DMS79 (cell line): ENCODE data around the gene KDM4C.
"Not testable (repeated sequence)": the region's sequence is repeated elsewhere in the genome, so short reads cannot be mapped to it uniquely, and the experiment has no call there.

ENCODE experiments used
- DNase-seq: peaks from one replicate; lab custom pipeline; 2025; lab: John Stamatoyannopoulos, UW

The KDM4C gene

DNA sequence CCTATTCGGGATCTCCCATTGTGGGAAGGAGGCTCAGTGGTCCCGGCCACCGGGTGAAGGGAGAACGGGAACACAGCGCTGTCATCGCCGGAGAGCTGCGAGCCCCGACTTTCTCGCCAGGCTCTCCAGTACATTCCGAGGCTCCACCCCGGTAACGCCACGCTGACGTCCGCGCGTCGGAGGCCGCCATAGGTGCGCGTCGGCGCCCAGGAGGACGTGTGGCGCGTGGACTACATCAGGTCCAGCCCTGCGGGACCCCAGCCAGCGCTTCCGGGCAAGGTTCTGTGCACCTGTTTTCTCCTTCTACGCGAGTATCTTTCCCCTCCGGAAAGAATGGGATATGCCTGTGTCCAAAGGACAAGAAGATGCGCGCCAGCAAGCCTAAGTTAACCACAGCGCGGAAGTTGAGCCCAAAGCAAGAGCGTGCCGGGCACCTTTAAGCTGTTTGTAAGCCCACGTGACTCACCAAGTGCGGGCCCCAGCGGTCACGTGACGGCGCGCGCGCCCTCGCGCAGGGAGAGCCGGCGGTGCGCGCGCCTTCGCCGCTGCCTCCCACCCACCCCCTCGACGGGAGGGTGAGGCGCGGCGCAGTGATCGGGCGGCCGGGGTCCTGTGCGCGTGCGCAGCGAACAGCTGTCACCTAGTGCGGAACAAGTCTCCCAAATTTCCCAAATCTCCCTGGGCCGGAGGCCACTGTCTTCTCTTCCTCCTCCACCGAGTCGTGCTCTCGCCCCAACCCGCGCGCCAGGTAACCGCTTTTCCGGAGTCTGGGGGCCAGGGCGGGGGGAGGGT, at the start of gene KDM4C:
Gene KDM4C, plus strand, starts transcription at position 518 of the 792 bp plus-strand sequence. CDS start 35,016 bp downstream, outside the sequence.
- peak; percentile 91 for DNase-seq

DNA sequence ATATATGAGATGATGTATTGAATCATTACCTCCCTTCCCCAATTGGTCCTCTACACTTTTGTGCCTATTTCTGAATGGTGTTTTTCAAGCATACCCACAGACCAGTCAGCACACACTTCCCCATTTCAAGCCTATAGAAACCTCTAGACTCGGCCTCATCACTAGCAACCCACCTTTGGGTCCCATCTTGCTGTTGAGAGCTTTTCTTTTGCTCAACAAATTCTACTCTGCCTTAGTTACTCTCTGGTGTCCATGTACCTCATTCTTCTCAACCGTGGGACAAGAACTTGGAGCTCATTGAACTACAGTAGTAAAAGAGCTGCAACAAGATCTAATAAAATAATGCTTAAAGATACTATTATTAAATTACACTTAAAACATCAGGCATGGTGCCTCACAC, 49.0 kb upstream of the KDM4C start:
- DNase-seq, result no peak

DNA sequence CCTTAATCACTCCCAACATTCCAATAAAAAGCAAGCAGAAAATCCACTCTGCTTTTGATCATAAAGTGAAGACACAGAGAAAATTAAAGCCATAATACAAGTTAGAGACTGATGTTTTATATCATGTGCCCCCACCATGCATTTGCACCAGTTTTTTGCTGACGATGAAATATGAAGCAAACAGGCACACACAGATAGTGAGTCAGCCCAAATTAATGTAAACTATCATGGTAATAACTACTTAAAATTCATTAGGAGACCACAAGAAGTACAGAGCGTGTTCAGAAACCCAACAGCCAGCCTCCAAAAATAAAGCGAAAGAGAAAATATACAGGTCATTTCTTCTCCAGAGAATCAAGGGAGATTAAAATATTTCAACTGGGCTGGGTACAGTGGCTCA, 46.4 kb upstream of the KDM4C start:
- no peak for DNase-seq

DNA sequence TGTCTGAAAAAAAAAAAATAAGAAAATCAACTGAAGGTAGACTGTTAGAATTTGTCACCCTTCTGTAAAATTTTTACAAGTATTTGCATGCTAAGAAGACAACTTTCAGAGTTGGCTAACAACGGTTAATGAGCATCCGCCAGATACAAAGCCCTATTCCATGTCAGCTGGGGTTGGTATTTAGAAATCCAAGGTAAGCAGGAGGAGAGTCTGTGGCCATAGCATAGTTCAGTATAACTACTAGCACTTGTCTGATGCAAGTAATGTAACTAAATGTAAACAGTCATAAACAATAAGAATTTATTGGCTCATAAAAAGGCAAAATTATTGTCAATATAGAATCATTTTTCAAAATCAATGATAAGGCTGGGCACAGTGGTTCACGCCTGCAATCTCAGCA, 45.7 kb upstream of the KDM4C start:
- DNase-seq, result no peak

DNA sequence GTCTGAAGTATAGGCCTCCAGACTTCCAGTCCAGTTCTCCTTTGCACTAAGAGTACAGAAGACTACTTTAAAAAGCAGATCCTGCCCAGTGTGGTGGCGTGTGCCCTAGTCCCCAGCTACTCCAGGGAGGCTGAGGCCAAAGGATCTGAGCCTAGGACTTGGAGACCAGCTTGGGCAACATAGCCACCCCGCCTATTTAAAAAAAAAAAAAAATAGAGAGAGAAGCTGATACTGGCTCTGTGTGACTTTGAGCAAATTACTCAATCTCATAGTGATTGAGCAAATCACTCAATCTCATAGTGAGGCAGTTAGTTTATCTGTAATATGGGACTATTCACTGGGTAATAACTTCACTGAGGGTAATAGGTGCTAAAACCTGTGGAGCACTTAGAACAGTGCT, 43.6 kb upstream of the KDM4C start:
- DNase-seq, result no peak

DNA sequence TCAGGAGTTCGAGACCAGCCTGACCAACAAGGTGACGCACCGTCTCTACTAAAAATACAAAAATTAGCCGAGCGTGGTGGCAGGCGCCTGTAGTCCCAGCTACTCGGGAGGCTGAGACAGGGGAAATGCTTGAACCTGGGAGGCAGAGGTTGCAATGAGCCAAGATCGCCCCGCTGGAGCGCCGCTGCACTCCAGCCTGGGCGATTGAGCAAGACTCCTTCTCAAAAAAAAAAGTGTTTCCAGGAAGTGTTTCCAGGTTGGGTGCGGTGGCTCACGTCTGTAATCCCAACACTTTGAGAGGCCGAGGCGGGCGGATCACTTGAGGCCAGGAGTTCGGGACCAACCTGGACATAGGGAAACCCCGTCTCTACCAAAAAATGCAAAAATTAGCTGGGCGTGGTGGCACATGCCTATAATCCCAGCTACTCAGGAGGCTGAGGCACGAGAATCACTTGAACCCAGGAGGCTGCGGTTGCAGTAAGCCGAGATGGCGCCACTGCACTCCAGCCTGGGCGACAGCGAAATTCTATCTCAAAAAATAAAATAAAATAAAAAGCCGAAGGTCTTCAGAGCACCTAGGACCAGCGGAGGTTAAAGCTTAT, 42.5 kb upstream of the KDM4C start:
- DNase-seq, result not testable (repeated sequence)

DNA sequence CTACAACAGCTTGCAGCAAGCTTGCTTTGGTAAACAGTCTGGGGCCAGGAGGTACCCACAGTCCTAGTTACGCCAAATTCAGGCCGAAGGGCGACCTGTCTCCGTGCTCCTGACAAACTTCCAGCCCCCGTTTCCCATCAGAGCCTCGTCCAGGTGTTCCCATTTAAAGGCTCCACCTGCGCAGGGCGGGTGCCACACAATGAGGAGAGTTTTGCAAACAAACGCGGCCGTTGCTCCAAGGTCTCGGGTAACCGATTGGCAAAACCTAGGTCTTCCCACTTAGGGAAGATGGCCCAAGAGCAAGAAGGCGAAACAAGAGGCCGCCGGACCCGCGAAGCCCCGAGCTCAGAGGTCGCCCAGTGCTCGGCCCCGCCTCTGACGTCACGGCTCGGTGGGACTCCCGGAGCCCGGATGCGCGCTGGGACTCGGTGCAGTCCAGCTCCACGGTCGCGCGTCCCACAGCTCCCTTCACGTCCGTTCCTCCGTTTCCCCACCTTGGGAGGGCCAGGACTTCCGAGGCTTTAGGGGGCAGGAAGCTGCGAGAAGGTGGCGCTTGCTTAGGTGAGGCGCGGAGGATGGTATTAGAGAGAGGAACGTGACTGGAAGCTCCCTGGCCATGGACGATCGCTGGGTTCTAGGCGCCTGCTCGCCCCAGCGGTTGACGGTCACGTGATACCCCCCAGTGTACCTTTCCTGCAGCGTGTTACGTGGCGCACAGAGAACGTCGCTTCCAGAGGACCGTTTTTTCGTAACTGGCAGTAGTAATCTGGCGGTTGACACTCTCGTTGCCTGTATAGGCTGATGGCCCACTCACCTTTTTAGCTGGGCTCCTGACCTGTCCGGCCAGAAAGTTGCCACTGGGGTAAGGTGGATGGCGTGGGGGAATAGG, 41.8 kb upstream of the KDM4C start:
- peak; percentile 74 for DNase-seq

DNA sequence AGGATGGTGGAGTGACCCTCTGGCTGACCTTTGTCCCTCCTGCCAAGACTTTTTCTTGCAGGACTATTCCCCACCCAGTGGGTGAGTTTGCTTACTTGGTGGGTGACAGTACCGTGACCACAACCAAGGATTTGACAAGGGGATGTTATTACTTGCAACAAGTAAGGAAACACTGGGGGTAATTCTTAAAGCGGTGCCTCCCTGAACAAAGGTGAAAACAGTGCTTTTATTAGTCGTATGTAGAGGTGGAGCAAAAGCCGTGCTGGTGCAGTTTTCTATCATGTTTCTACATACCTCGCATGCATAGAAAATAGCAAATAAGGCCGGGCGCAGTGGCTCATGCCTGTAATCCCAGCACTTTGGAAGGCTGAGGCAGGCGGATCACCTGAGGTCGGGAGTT, 41.0 kb upstream of the KDM4C start:
- no peak for DNase-seq

DNA sequence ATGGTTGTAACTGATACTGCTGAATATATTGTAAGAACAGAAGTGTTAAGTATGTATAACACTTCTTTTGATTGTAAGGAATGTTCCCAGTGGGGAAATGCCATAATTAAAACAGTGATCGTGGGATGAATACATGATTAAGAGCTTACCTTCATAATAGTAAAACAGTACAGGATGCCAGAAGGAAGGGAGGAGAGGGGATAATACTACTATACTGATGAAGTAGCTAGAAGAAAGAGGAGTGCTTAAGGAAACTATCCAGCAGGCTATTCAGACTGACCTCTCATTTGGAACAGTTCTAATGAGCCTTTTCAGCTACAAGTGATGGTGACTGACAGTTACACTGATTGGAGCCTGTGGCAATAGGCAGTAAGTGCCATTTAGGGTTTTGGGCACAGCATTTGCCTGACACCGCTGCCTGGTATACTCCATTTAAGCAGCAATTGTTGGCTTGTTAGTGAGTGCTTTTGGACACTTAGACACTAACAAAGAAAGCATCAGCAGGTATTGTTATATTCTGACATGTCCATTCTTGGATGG, 33.8 kb upstream of the KDM4C start:
- DNase-seq, result no peak

DNA sequence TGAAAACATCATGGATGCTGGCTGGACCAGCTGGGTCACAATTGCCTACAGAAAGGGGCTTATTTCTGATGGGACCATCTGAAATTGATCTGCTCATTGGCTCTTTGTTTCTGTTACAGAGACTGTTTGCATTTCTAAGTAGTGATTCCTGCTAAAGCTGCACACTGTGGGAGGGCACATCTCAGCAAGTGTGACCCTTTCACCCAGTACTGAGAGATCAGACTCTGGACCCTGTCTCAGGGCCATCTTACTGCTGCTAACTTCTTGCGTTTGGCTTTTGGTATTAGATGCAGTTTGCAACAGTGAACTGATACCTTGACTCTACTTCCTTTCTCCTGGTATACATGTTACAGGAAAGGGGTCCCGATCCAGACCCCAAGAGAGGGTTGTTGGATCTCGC, 24.5 kb upstream of the KDM4C start:
- no peak for DNase-seq

DNA sequence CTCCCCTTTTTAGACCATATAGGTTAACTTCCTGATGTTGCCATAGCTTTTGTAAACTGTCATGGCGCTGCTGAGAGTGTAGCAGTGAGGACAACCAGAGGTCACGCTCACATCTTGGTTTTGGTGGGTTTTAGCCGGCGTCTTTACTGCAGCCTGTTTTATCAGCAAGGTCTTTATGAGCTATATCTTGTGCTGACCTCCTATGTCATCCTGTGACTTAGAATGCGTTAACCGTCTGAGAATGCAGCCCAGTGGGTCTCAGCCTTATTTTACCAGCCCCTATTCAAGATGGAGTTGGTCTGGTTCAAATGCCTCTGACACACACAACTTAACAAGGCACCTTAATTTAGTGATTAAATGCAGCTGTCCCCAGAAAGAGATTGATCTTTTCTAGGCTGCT, 23.9 kb upstream of the KDM4C start:
- no peak for DNase-seq

DNA sequence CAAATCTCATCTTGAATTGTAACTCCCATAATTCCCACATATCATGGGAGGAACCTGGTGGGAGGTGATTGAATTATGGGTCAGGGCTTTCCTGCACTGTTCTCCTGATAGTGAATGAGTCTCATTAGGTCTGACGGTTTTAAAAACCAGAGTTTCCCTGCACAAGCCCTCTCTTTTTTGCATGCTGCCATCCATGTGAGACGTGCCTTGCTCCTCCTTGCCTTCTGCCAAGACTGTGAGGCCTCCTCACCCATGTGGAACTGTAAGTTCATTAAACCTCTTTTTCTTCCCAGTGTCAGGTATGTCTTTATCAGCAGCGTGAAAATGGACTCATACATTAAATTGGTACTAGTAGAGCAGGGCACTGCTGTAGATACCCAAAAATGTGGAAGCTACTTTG, 22.4 kb upstream of the KDM4C start:
- DNase-seq, result no peak

DNA sequence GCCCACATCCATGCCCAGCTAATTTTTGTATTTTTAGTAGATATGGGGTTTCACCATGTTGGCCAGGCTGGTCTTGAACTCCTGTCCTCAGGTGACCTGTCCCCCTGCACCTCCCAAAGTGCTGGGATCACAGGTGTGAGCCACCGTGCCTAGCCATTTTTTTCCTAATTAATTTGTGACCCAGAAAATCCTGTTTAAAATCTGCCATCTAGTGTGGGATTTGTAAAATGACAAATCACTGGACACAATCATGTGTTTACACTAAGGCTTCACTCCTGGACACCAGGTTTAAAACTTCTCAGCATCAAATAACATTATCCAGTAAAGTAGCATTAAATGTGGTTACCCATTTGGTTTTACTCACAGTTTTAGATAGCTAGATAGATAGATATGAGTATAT, 18.6 kb upstream of the KDM4C start:
- no peak for DNase-seq

DNA sequence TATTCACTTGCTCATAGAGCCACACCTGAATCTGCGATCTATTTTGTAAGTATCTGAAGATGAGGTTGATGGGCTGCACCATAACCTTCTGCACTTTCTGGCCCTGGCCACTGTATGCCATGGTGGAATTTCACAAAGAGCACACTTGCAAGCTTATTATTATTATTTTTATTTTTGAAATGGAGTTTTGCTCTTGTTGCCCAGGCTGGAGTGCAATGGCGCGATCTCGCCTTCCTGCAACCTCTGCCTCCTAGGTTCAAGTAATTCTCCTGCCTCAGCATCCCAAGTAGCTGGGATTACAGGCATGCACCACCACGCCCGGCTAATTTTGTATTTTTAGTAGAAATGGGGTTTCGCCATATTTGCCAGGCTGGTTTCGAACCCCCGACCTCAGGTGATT, 8.9 kb upstream of the KDM4C start:
- DNase-seq, result not testable (repeated sequence)

DNA sequence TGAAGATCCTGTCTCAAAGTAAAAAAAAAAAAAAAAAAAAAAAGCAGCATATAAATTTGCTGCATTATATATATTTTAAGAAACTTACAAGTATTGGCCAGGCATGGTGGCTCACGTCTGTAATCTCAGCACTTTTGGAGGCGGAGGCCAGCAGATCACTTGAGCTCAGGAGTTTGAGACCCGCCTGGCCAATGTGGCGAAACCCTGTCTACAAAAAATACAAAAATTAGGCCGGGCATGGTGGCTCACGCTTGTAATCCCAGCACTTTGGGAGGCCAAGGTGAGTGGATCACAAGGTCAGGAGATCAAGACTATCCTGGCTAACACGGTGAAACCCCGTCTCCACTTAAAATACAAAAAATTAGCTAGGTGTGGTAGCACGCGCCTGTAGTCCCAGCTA, 2.9 kb upstream of the KDM4C start:
- not testable (repeated sequence) for DNase-seq

DNA sequence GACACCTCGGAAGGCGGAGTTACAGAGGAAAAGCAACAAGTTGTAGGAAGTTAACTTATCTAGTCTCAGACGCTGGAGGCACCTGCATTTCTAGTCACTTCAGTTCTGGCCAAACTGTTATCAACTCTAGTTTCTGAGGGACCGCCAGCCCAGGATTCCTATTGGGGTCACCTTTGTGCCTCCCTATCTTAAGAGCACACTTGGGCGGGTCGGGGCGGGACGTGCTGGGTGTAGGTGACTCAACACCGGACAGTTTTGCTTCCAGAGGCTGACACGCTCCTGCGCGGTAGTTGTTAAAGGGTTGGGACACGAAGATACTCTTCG, 679 bp upstream of the KDM4C start:
- peak; percentile 35 for DNase-seq

DNA sequence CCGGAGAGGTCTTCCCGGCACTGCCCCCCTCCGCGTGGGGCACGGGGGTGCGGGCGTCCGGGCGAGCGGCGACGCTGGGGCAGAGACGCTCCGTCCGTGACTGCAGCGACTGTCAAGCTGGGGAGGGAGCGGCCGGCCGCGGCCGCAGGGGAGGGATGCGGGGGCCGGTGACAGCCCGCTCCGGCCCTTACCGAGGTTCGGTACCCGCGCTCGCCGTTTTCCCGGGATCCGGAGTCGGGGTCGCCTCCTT, 400 bp downstream of the KDM4C start:
- DNase-seq, result no peak

DNA sequence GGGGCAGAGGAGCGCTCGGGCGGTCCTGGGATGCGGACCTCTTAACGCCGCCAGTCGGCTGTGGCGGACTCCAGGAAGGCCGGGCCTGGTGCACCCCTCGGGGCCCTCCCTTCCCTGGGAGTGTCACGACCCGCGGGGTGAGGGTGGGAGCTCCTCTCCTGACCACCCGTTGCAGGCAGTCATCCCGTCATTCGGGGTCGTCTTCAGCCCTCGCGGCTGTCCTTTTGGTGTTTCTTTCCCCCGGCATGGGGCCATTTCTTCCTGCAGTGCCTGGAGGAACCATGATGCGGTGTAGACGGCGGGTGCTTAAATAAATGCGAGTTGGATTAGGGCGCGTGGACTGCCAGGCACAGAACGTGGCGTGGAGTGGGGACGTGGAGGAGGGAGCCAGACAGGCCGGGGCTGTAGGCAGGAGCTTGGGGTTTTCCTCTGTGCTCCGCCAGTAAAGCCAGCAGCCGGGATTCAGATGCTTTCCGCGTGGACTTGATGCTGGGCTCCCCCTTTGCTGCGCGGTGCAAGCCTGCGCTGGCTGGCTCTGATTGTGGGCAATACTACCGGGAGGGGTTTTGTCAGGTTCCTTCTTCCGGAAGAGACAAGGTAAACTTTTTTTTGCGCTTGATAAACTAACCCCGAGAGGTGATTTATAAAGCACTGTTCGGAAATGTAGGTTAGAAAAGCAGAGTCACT, 868 bp downstream of the KDM4C start:
- DNase-seq, result peak; percentile 42

DNA sequence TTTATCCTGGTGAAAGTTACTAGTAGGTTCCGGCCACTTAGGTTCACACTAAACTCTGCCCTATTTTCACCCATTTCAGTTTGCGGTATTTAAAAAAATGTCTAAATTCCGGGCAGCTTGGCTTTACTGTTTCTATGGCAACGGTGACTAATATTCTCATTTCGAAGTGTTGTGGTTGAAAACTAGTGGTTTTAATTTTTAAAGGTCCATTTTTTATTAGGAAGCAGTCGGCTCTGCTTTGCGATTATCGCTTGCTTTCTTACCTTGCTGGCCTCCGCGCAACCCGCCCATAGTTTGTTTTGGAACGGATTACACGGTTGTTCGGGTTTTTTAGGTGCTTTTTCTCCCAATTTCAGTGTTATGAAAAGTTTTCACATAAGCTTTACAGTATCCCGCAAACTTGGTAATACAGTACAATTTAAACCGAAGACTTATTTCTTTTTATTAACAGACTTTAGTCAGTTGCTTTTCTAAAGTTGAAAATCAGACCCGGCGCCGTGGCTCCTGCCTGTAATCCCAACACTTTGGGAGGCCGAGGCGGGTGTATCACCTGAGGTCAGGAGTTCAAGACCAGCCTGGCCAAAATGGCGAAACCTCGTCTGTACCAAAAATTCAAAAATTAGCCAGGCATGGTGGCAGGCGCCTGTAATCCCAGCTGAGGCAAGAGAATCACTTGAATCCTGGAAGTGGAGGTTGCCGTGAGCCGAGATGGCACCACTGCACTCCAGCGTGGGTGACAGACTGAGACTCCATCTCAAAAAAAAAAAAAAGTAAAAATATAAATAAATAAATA, 1.6 kb downstream of the KDM4C start:
- DNase-seq, result no peak

DNA sequence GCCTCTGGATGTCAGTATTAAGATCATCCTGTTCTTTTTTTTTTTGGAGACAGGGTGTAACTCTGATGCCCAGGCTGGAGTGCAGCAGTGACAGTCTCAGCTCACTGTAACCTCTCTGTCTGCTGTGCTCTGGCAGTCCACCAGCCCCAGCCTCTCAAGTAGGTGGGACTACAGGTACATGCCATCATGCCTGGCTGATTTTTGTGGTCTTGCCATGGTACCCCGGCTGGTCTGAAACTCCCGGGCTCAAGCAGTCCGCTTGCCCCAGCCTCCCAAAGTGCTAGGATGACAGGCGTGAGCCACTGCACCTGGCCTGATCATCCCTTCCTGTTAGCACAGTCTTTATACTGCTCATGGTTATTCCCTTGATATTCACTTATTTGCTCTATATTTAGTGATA, 3.5 kb downstream of the KDM4C start:
- no peak for DNase-seq

DNA sequence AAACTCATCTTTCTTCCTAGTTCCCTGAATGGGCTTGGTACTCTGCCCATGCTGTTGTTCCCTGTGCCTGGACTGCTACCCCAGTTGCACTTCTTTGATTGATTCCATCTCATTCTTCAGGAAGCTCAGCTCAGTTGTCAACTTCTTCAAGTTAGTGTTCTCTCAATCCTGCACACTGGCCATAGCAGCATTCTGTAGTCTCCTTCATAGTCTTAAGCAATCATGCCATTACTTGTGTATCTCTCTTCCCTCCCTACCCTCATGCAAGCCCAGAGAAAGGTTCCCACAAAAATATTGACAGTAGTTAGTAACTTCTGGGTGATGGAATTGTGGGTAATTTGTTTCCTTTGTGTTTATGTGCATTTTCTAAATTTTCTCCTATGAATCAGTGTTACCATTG, 5.5 kb downstream of the KDM4C start:
- no peak for DNase-seq

DNA sequence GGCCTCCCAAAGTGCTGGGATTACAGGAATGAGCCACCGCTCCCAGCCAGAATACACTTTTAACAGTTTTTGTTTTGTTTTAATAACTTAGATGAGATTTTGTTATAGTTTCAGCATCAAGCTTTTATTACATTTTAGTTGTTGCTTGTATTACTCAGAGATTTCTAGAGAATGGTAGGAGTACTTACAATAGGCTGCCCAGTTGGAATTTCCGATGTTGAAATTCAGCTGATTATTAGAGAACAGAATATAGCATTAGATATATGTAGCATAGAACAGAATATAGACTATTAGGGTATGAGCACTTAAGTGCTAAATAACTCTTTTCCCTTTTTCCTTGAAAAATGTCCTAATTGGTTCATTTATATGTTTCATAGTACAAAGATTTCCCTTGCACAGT, 6.2 kb downstream of the KDM4C start:
- no peak for DNase-seq
